H9 (cell line): Measurements from ENCODE around the gene NKAIN1. TPM values are rescaled to one million over a fixed set of nuclear protein-coding genes. Genes with fewer than 3 reads are reported as not detected.

Experiments
- DNase-seq: peaks from one replicate; pipeline ENCODE4 v3.0.0-alpha.2; 2017
- H2AFZ ChIP-seq: one replicate; pipeline ENCODE4 v1.6.1; 2013; ENCODE audit warnings: mild to moderate bottlenecking, low read length, control low read depth, moderate library complexity
- H2AK5ac ChIP-seq: 2 replicates; pipeline ENCODE4 v1.6.1; 2013; ENCODE audit warnings: low read length, control low read depth, mixed read lengths; ENCODE audit not compliant: insufficient read length
- H2BK120ac ChIP-seq: one replicate; pipeline ENCODE4 v1.6.1; 2013; ENCODE audit warnings: low read depth, mild to moderate bottlenecking, low read length, control low read depth, inconsistent platforms; ENCODE audit not compliant: poor library complexity, severe bottlenecking
- H2BK12ac ChIP-seq: 2 replicates; pipeline ENCODE4 v1.6.1; 2013; ENCODE audit warnings: low read length, control low read depth, mixed read lengths, low read depth; ENCODE audit not compliant: insufficient read length
- H2BK15ac ChIP-seq: 2 replicates; pipeline ENCODE4 v1.6.1; 2013; ENCODE audit warnings: low read depth, low read length, control low read depth
- H2BK20ac ChIP-seq: one replicate; pipeline ENCODE4 v1.6.1; 2013; ENCODE audit warnings: low read depth, mild to moderate bottlenecking, low read length, control low read depth, inconsistent platforms; ENCODE audit not compliant: poor library complexity, severe bottlenecking
- H2BK5ac ChIP-seq: 2 replicates; pipeline ENCODE4 v1.6.1; 2013; ENCODE audit warnings: low read length, control low read depth, mixed read lengths; ENCODE audit not compliant: insufficient read length
- H3K14ac ChIP-seq: 2 replicates; pipeline ENCODE4 v1.6.1; 2013; ENCODE audit warnings: low read length, control low read depth; ENCODE audit not compliant: insufficient read depth
- H3K18ac ChIP-seq: 2 replicates; pipeline ENCODE4 v1.6.1; 2013; ENCODE audit warnings: low read depth, mild to moderate bottlenecking, mixed read lengths, low read length, control low read depth; ENCODE audit not compliant: insufficient read length
- H3K23ac ChIP-seq: 2 replicates; pipeline ENCODE4 v1.6.1; 2013; ENCODE audit warnings: low read length, control low read depth, mixed read lengths, low read depth; ENCODE audit not compliant: insufficient read length
- H3K23me2 ChIP-seq: 2 replicates; pipeline ENCODE4 v1.6.1; 2013; ENCODE audit warnings: low read depth, mild to moderate bottlenecking, mixed read lengths, low read length, control low read depth; ENCODE audit not compliant: insufficient read length, poor library complexity, severe bottlenecking
- H3K27ac ChIP-seq: 2 replicates; pipeline ENCODE4 v1.5.1; 2013; ENCODE audit warnings: low read length, control low read depth, mixed read lengths, low read depth; ENCODE audit not compliant: insufficient read length
- H3K27me3 ChIP-seq: 2 replicates; pipeline ENCODE4 v1.6.1; 2013; ENCODE audit warnings: low read length, control low read depth, inconsistent platforms; ENCODE audit not compliant: insufficient read depth
- H3K4ac ChIP-seq: 2 replicates; pipeline ENCODE4 v1.6.1; 2013; ENCODE audit warnings: low read depth, mild to moderate bottlenecking, control low read depth, inconsistent platforms, low read length, moderate library complexity
- H3K4me1 ChIP-seq: 2 replicates; pipeline ENCODE4 v1.6.1; 2013; ENCODE audit warnings: low read length, control low read depth, inconsistent platforms; ENCODE audit not compliant: insufficient read depth
- H3K4me2 ChIP-seq: 2 replicates; pipeline ENCODE4 v1.6.1; 2013; ENCODE audit warnings: low read length, control low read depth, mixed read lengths; ENCODE audit not compliant: insufficient read length, insufficient read depth
- H3K56ac ChIP-seq: 2 replicates; pipeline ENCODE4 v1.6.1; 2013; ENCODE audit warnings: low read depth, mild to moderate bottlenecking, mixed read lengths, low read length, control low read depth; ENCODE audit not compliant: insufficient read length
- H3K79me1 ChIP-seq: 2 replicates; pipeline ENCODE4 v1.6.1; 2013; ENCODE audit warnings: low read depth, mild to moderate bottlenecking, moderate library complexity, low read length, control low read depth, inconsistent platforms; ENCODE audit not compliant: insufficient read depth, poor library complexity, severe bottlenecking
- H3K79me2 ChIP-seq: 2 replicates; pipeline ENCODE4 v1.6.1; 2013; ENCODE audit warnings: low read length, control low read depth, inconsistent platforms; ENCODE audit not compliant: insufficient read depth
- H3K9ac ChIP-seq: 2 replicates; pipeline ENCODE4 v1.6.1; 2013; ENCODE audit warnings: low read length, control low read depth, mixed read lengths; ENCODE audit not compliant: insufficient read length; ENCODE audit errors: extremely low read depth
- H3K9me3 ChIP-seq: one replicate; pipeline ENCODE4 v1.6.1; 2013; ENCODE audit warnings: low read depth, low read length, inconsistent platforms; ENCODE audit not compliant: control insufficient read depth
- H3T11ph ChIP-seq: one replicate; pipeline ENCODE4 v1.6.1; 2013; ENCODE audit warnings: mild to moderate bottlenecking, low read length, control low read depth, inconsistent platforms
- H4K20me1 ChIP-seq: one replicate; pipeline ENCODE4 v1.6.1; 2013; ENCODE audit not compliant: control insufficient read depth, insufficient read length, insufficient read depth
- H4K5ac ChIP-seq: 2 replicates; pipeline ENCODE4 v1.6.1; 2013; ENCODE audit warnings: low read depth, mild to moderate bottlenecking, mixed read lengths, low read length, control low read depth; ENCODE audit not compliant: insufficient read length
- H4K8ac ChIP-seq: replicated peaks from 2 replicates; pipeline ENCODE4 v1.6.1; 2013; ENCODE audit warnings: low read length, control low read depth, mixed read lengths, low read depth; ENCODE audit not compliant: insufficient read length
- H4K91ac ChIP-seq: 2 replicates; pipeline ENCODE4 v1.6.1; 2013; ENCODE audit warnings: low read depth, mild to moderate bottlenecking, moderate library complexity, mixed read lengths, low read length, control low read depth; ENCODE audit not compliant: insufficient read length
- H3K27ac Mint-ChIP-seq, 3 experiments: 2 replicates in 2 of 3; 3 replicates in 1 of 3; pipeline ENCODE4 v1.8.0; 2020 to 2021; ENCODE audit warnings: mixed read lengths in 3 of 3, mild to moderate bottlenecking in 1 of 3, moderate library complexity in 1 of 3
- H3K27me3 Mint-ChIP-seq: 2 replicates; pipeline ENCODE4 v1.8.0; 2021; ENCODE audit warnings: low read depth, mild to moderate bottlenecking, moderate library complexity, mixed read lengths
- H3K36me3 Mint-ChIP-seq, 3 experiments: 2 replicates in 2 of 3; 3 replicates in 1 of 3; pipeline ENCODE4 v1.8.0; 2020 to 2021; ENCODE audit warnings: low read depth in 3 of 3, mixed read lengths in 3 of 3; ENCODE audit not compliant: insufficient read depth in 1 of 3
- H3K4me1 Mint-ChIP-seq, 2 experiments: 2 replicates each; pipeline ENCODE4 v1.8.0; 2020; ENCODE audit warnings: mixed read lengths in 2 of 2
- H3K4me3 Mint-ChIP-seq, 2 experiments: 2 replicates in 1 of 2; 3 replicates in 1 of 2; pipeline ENCODE4 v1.8.0; 2020 to 2021; ENCODE audit warnings: mild to moderate bottlenecking in 2 of 2, mixed read lengths in 2 of 2, moderate library complexity in 1 of 2
- H3K9me3 Mint-ChIP-seq, 2 experiments: 2 replicates in 1 of 2; 3 replicates in 1 of 2; pipeline ENCODE4 v1.8.0; 2020; ENCODE audit warnings: mild to moderate bottlenecking in 2 of 2, mixed read lengths in 2 of 2, moderate library complexity in 1 of 2
- WGBS: extraction: QIAGEN DNeasy Blood & Tissue Kit; methylation state at CpG from one replicate; pipeline ENCODE4 v1.1.7; 2013; ENCODE audit warnings: missing lambda C conversion rate, low lambda C conversion rate, mixed read lengths; ENCODE audit not compliant: insufficient read length; ENCODE audit errors: extremely low coverage; 5-methylcytosine and 5-hydroxymethylcytosine counted together
- total RNA-seq: library from RNA; stranded (reverse); gene quantifications from 2 replicates; pipeline ENCODE4 v1.2.1, GENCODE V29; 2021
- TF ChIP-seq, protein P1 (sequence below): fragments of 200-600 bp; sonication (generic); conservative IDR thresholded peaks from 3 replicates; pipeline ENCODE4 v1.8.0; 2021; ENCODE audit warnings: antibody characterized with exemption, mild to moderate bottlenecking

NKAIN1 gene
- total RNA-seq, 1 experiment from 2014 or later = 25.6 TPM

DNA sequence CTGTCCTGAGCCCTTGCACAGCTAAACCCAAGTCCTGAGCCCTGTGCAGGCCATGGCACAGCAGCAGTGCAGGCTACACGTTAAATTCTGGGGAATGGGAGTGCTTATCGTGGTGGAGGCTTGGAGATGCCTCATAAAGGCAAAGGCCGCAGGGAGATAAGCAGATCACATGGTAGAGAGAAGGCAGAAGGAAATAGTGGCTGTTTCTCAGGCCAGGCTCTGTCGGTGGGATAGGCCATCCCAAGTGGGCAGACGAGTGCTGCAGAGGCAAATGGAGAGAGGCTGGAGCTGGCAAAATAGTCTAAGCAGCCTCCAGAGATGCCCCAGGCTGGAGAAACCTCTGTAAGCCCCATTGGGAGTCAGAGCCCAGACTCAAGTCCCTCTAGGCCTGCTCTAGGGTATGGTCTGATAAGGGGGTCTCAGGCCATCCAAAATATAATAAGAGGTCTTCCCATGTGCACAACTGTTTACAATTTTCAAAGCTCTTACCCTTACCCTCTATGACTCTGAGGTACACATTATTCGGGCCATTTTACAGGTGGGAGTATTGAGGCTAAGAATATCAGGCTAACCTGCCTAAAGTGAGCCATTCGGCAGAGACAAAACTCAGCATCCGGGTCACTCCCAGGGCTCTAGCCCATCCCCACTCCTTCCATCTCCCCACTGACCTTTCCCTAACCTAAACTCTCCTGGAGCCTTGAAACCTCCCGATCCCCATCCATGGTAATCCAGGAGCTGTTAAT lies 79.6 kb downstream of the NKAIN1 start:
- peak overlapping the region in 1 of 3 experiments; percentile 46; a peak in 1 of 7 replicates for H3K27ac Mint-ChIP-seq
- no peak overlapping the region for H3K18ac ChIP-seq
- H4K8ac ChIP-seq = no peak overlapping the region

More for the DNA sequence above, 79.6 kb downstream of the NKAIN1 start:
- Histone ChIP-seq H3K27me3 (no peaks in the 10 kb centered on the region), H3K9ac (no peak overlapping the region), H3K23ac (no peak overlapping the region), H2BK120ac (no peak overlapping the region), H2BK5ac (no peak overlapping the region), H3K14ac (no peak overlapping the region), H3K56ac (no peak overlapping the region), H3T11ph (no peak overlapping the region), H2BK15ac (no peak overlapping the region), H2BK12ac (no peak overlapping the region), H4K5ac (no peak overlapping the region), H3K23me2 (peaks cover 4% of the 10 kb centered on the region), H3K4me2 (no peak overlapping the region), H2AK5ac (no peak overlapping the region), H2BK20ac (no peak overlapping the region), H3K79me1 (no peaks in the 10 kb centered on the region), H4K20me1 (no peaks in the 10 kb centered on the region), H3K4ac (no peak overlapping the region), H3K9me3 (no peaks in the 10 kb centered on the region), H3K4me1 (no peaks in the 10 kb centered on the region; the same call in 1 of the 2 replicates), H2AFZ (no peak overlapping the region), H4K91ac (no peak overlapping the region), H3K27ac (no peak overlapping the region), H3K79me2 (no peaks in the 10 kb centered on the region)
- TF ChIP-seq, protein P1, sequence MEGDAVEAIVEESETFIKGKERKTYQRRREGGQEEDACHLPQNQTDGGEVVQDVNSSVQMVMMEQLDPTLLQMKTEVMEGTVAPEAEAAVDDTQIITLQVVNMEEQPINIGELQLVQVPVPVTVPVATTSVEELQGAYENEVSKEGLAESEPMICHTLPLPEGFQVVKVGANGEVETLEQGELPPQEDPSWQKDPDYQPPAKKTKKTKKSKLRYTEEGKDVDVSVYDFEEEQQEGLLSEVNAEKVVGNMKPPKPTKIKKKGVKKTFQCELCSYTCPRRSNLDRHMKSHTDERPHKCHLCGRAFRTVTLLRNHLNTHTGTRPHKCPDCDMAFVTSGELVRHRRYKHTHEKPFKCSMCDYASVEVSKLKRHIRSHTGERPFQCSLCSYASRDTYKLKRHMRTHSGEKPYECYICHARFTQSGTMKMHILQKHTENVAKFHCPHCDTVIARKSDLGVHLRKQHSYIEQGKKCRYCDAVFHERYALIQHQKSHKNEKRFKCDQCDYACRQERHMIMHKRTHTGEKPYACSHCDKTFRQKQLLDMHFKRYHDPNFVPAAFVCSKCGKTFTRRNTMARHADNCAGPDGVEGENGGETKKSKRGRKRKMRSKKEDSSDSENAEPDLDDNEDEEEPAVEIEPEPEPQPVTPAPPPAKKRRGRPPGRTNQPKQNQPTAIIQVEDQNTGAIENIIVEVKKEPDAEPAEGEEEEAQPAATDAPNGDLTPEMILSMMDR = no peak
- Mint-ChIP-seq H3K4me3 (no peak overlapping the region), H3K9me3 (no peaks in the 10 kb centered on the region), H3K27me3 (no peaks in the 10 kb centered on the region), H3K36me3 (peaks cover 0 to 8% (median 0%) of the 10 kb centered on the region in 3 experiments; a peak in 4 of 7 replicates), H3K4me1 (peaks cover 4 to 14% of the 10 kb centered on the region in 2 experiments)
- DNase-seq = no peak
- no CpG with 5 or more reads among the region's 9 CpGs for WGBS
